Measurements from ENCODE around the gene CLSTN2. TPM values are rescaled to one million over a fixed set of nuclear protein-coding genes. Genes with fewer than 3 reads are reported as not detected.

The CLSTN2 gene
- total and polyA plus RNA-seq, 2 of the 8 experiments (the other 6 are each of a cell fraction or from before 2014, with no cell fraction given), result 0.39 to 0.52 TPM

GRCh38 chr3:139939681-139940190 lies 4.8 kb downstream of the CLSTN2 start:
- Histone ChIP-seq H3K23me2 (ENCODE audit: low read depth, low read length) (peaks cover 9% of the 10 kb centered on the region; the same call in 1 of the 2 replicates), H2BK15ac (ENCODE audit: low read length) (no peak overlapping the region), H4K8ac (ENCODE audit: extremely low read depth, insufficient read depth, low read length) (no peak overlapping the region), H3K27me3 (replicated peaks in 1 of 4; ENCODE audit: control insufficient read depth in 3 of 4, extremely low read depth in 1 of 4, insufficient read depth in 3 of 4, low read length in 3 of 4) (peaks cover 14 to 24% (median 23%) of the 10 kb centered on the region in 4 experiments), H3K9ac (replicated peaks in 1 of 4; ENCODE audit: extremely low read depth in 1 of 4, low read depth in 3 of 4, low read length in 3 of 4) (no peak overlapping the region), H2BK120ac (replicated peaks; ENCODE audit: low read depth, low read length) (no peak overlapping the region), H4K91ac (replicated peaks; ENCODE audit: insufficient read length, low read length) (no peak overlapping the region), H3K18ac (ENCODE audit: extremely low read depth, low read length) (no peak overlapping the region), H2BK12ac (ENCODE audit: low read depth, low read length) (no peak overlapping the region), H3K79me2 (ENCODE audit: control insufficient read depth in 1 of 2, insufficient read depth in 2 of 2, low read length in 2 of 2) (no peaks in the 10 kb centered on the region), H3K9me3 (ENCODE audit: insufficient read depth in 2 of 2, low read depth in 1 of 2, low read length in 1 of 2) (no peaks in the 10 kb centered on the region), H3K4ac (replicated peaks; ENCODE audit: insufficient read length, low read depth, low read length) (no peak overlapping the region), H2AFZ (ENCODE audit: low read length) (no peak overlapping the region), H3K36me3 (ENCODE audit: control insufficient read depth in 2 of 4, insufficient read depth in 4 of 4, low read length in 3 of 4) (no peaks in the 10 kb centered on the region), H2AK5ac (ENCODE audit: low read depth, low read length) (no peak overlapping the region), H3K4me1 (replicated peaks in 1 of 4; ENCODE audit: control insufficient read depth in 3 of 4, insufficient read depth in 4 of 4, low read length in 3 of 4) (peaks cover 3 to 7% (median 5%) of the 10 kb centered on the region in 4 experiments; a peak in 5 of 7 replicates), H3K27ac (ENCODE audit: low read depth, low read length) (no peak overlapping the region), H4K20me1 (replicated peaks in 1 of 2; ENCODE audit: control insufficient read depth in 1 of 2, insufficient read depth in 2 of 2, low read length in 2 of 2) (peaks cover 0 to 4% of the 10 kb centered on the region in 2 experiments), H3K23ac (ENCODE audit: insufficient read length) (no peak overlapping the region), H4K5ac (ENCODE audit: insufficient read length, low read depth, low read length) (no peak overlapping the region), H3K79me1 (ENCODE audit: low read depth, low read length) (no peaks in the 10 kb centered on the region), H3K56ac (replicated peaks; ENCODE audit: insufficient read length, low read depth, low read length) (no peak overlapping the region), H3K4me3 (ENCODE audit: extremely low read depth in 1 of 4, insufficient read depth in 2 of 4, low read depth in 3 of 4, low read length in 4 of 4) (no peak overlapping the region), H3K4me2 (ENCODE audit: insufficient read depth in 1 of 2, low read depth in 2 of 2, low read length in 2 of 2) (no peak overlapping the region), H3K14ac (ENCODE audit: insufficient read length) (no peak overlapping the region), H2BK20ac (ENCODE audit: low read length) (no peak overlapping the region), H2BK5ac (ENCODE audit: low read depth, low read length) (no peak overlapping the region)
- ChIA-PET POLR2A (ENCODE audit: partially characterized antibody) (no interaction called here), CTCF (ENCODE audit: partially characterized antibody) (interaction anchor here (1.9 to 5.6 kb wide), 6 partner anchors 8 to 797 kb away, joined by 5 to 26 read pairs (median 10); no protein-coding TSS in a partner anchor)
- 95% methylated on average over 2 of the region's 2 CpGs; no CpG with 5 or more reads in 1 of the 2 experiments for WGBS, 2 experiments (ENCODE audit: extremely low coverage in 1 of 2, insufficient coverage in 1 of 2, insufficient read length in 1 of 2, insufficient replicate concordance in 2 of 2, low coverage in 1 of 2, low lambda C conversion rate in 2 of 2, missing lambda C conversion rate in 1 of 2)
- DNase-seq (ENCODE audit: low read depth in 1 of 2, low spot score in 2 of 2) (no peak), FAIRE-seq (no peak)
- TF ChIP-seq MAX (IDR thresholded peaks at IDR 0.05), result no peak
- TF ChIP-seq RAD21 (IDR thresholded peaks at IDR 0.05 in 1 of 2, conservative IDR thresholded peaks at IDR 0.05 in 1 of 2; ENCODE audit: low read depth in 2 of 2, low read length in 2 of 2), result no peak
- no peak for TF ChIP-seq CBX8 (IDR thresholded peaks at IDR 0.05; ENCODE audit: borderline replicate concordance, low read depth, low read length)
- TF ChIP-seq SIX5 (IDR thresholded peaks at IDR 0.05; ENCODE audit: low read depth, low read length), result no peak
- no peak for TF ChIP-seq FOSL1 (IDR thresholded peaks at IDR 0.05; ENCODE audit: insufficient read depth, low read depth, low read length)
- TF ChIP-seq EP300 (IDR thresholded peaks at IDR 0.05; ENCODE audit: borderline replicate concordance in 1 of 2, low read depth in 2 of 2, low read length in 2 of 2), result no peak
- TF ChIP-seq RBBP5 (IDR thresholded peaks at IDR 0.05; ENCODE audit: borderline replicate concordance, low read depth, low read length), result no peak
- no peak for TF ChIP-seq SP2 (IDR thresholded peaks at IDR 0.05; ENCODE audit: low read length)
- TF ChIP-seq YY1 (IDR thresholded peaks at IDR 0.05; ENCODE audit: low read depth, low read length), result no peak
- no peak for TF ChIP-seq SAP30 (IDR thresholded peaks at IDR 0.05; ENCODE audit: insufficient read depth, insufficient replicate concordance, low read length)
- TF ChIP-seq EZH2 (IDR thresholded peaks at IDR 0.05; ENCODE audit: low read depth, low read length, severe bottlenecking), result no peak
- TF ChIP-seq JUND (IDR thresholded peaks at IDR 0.05; ENCODE audit: low read length), result no peak
- TF ChIP-seq NANOG (IDR thresholded peaks at IDR 0.05; ENCODE audit: insufficient read depth, low read depth, low read length, poor library complexity, severe bottlenecking), result no peak

Data from H1 (cell line).